ENCODE results near the gene NEFH. TPM values are rescaled to one million over a fixed set of nuclear protein-coding genes. Genes with fewer than 3 reads are reported as not detected.

Gene NEFH
- total RNA-seq, 2 experiments from 2014 or later: not detected

GRCh38 chr22:29450222-29450621 is 29.8 kb upstream of the NEFH start:
- Histone ChIP-seq H3K4me3 (ENCODE audit: low read depth, low read length, poor library complexity, severe bottlenecking) (no peak overlapping the region), H3K4me2 (ENCODE audit: low read length) (no peak overlapping the region), H4K20me1 (ENCODE audit: insufficient read depth, low read length) (no peaks in the 10 kb centered on the region), H3K4me1 (ENCODE audit: insufficient read depth, low read length, poor library complexity, severe bottlenecking) (no peaks in the 10 kb centered on the region), H3K36me3 (ENCODE audit: insufficient read depth, low read length) (no peaks in the 10 kb centered on the region), H3K27ac (ENCODE audit: low read depth, low read length, poor library complexity, severe bottlenecking) (no peak overlapping the region), H3K79me2 (ENCODE audit: insufficient read depth, low read depth, low read length) (no peaks in the 10 kb centered on the region), H3K9me2 (ENCODE audit: insufficient read depth, low read length) (no peaks in the 10 kb centered on the region), H3K9me3 (ENCODE audit: low read length) (no peaks in the 10 kb centered on the region), H2AFZ (ENCODE audit: low read length) (no peak overlapping the region)
- POLR2A ChIA-PET: no interaction called here
- BruUV-seq (replicated peaks): no TSS peak
- CTCF ChIA-PET (ENCODE audit: unreplicated experiment): interaction anchor here (0.6 kb wide), 1 partner anchor 125 kb away, joined by 3 read pairs; no protein-coding TSS in a partner anchor
- TF ChIP-seq CTCF (conservative IDR thresholded peaks at IDR 0.05; ENCODE audit: low read length): no peak
- no peak for TF ChIP-seq EZH2phosphoT487 (IDR thresholded peaks at IDR 0.05; ENCODE audit: borderline replicate concordance, low read depth, low read length)
- intact Hi-C loops (cut with micrococcal nuclease; ENCODE audit: unreplicated experiment): no loop called here
- DNase-seq (ENCODE audit: low spot score): no peak

GRCh38 chr22:29451863-29452262 is 28.2 kb upstream of the NEFH start:
- H3K4me1 ChIP-seq (ENCODE audit: insufficient read depth, low read length, poor library complexity, severe bottlenecking): no peaks in the 10 kb centered on the region
- H3K4me3 ChIP-seq (ENCODE audit: low read depth, low read length, poor library complexity, severe bottlenecking): no peak overlapping the region
- intact Hi-C loops (cut with micrococcal nuclease; ENCODE audit: unreplicated experiment): no loop called here
- H3K9me3 ChIP-seq (ENCODE audit: low read length): no peaks in the 10 kb centered on the region
- no peak for TF ChIP-seq CTCF (conservative IDR thresholded peaks at IDR 0.05; ENCODE audit: low read length)
- TF ChIP-seq EZH2phosphoT487 (IDR thresholded peaks at IDR 0.05; ENCODE audit: borderline replicate concordance, low read depth, low read length): no peak
- no peaks in the 10 kb centered on the region for H3K79me2 ChIP-seq (ENCODE audit: insufficient read depth, low read depth, low read length)
- no peak for DNase-seq (ENCODE audit: low spot score)
- no peaks in the 10 kb centered on the region for H3K36me3 ChIP-seq (ENCODE audit: insufficient read depth, low read length)
- ChIA-PET POLR2A (interaction anchor here (0.7 kb wide), 1 partner anchor 72 kb away, joined by 3 read pairs; no protein-coding TSS in a partner anchor), CTCF (ENCODE audit: unreplicated experiment) (no interaction called here)
- H3K9me2 ChIP-seq (ENCODE audit: insufficient read depth, low read length): no peaks in the 10 kb centered on the region
- H4K20me1 ChIP-seq (ENCODE audit: insufficient read depth, low read length): no peaks in the 10 kb centered on the region
- H3K27ac ChIP-seq (ENCODE audit: low read depth, low read length, poor library complexity, severe bottlenecking): no peak overlapping the region
- BruUV-seq (replicated peaks): no TSS peak
- no peak overlapping the region for H3K4me2 ChIP-seq (ENCODE audit: low read length)
- no peak overlapping the region for H2AFZ ChIP-seq (ENCODE audit: low read length)

DNA sequence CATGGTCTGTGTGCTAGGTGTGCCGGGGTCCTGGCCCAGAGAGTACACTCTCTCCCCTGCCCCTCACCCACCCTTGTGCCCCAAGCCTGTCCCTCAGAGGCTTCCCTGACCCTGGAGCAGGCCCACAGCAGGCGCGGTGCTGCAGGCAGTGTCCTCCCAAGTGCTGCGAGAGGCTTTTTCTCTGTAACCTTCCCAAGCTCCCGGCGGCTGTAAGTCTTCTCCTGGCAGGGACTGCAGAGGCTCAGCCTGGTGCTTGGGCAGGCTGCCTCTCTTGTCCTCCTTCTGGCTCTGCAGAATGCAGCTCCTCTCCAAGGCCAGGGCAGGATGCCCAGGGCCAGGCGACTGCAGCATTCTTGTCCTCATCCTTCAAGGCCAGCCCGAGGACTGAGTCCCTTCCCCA is 25.7 kb upstream of the NEFH start:
- no peak overlapping the region for H2AFZ ChIP-seq (ENCODE audit: low read length)
- TF ChIP-seq CTCF (conservative IDR thresholded peaks at IDR 0.05; ENCODE audit: low read length) (no peak), EZH2phosphoT487 (IDR thresholded peaks at IDR 0.05; ENCODE audit: borderline replicate concordance, low read depth, low read length) (no peak)
- intact Hi-C loops (cut with micrococcal nuclease; ENCODE audit: unreplicated experiment): no loop called here
- H3K27ac ChIP-seq (ENCODE audit: low read depth, low read length, poor library complexity, severe bottlenecking): no peak overlapping the region
- H3K4me1 ChIP-seq (ENCODE audit: insufficient read depth, low read length, poor library complexity, severe bottlenecking): no peaks in the 10 kb centered on the region
- ChIA-PET POLR2A (no interaction called here), CTCF (ENCODE audit: unreplicated experiment) (no interaction called here)
- H3K4me3 ChIP-seq (ENCODE audit: low read depth, low read length, poor library complexity, severe bottlenecking): no peak overlapping the region
- H3K9me3 ChIP-seq (ENCODE audit: low read length): no peaks in the 10 kb centered on the region
- no TSS peak for BruUV-seq (replicated peaks)
- no peak for DNase-seq (ENCODE audit: low spot score)
- H3K36me3 ChIP-seq (ENCODE audit: insufficient read depth, low read length): no peaks in the 10 kb centered on the region
- no peaks in the 10 kb centered on the region for H4K20me1 ChIP-seq (ENCODE audit: insufficient read depth, low read length)
- H3K4me2 ChIP-seq (ENCODE audit: low read length): no peak overlapping the region
- no peaks in the 10 kb centered on the region for H3K9me2 ChIP-seq (ENCODE audit: insufficient read depth, low read length)
- H3K79me2 ChIP-seq (ENCODE audit: insufficient read depth, low read depth, low read length): no peaks in the 10 kb centered on the region
